IMR-90 (cell line): Measurements from ENCODE around the gene ELF5. TPM values are rescaled to one million over a fixed set of nuclear protein-coding genes. Genes with fewer than 3 reads are reported as not detected.

Experiments
- ATAC-seq: fragments of 200-7000 bp; cut with Tn5 transposase; 2 replicates; pipeline ENCODE4 v1.9.1; 2020; ENCODE audit warnings: low read depth, mild to moderate bottlenecking, moderate library complexity
- BruUV-seq: library from RNA; stranded (reverse); fragments of 400-500 nt; replicated peaks from 2 replicates; lab custom pipeline; 2021; lab: Mats Ljungman, UMichigan
- CTCF ChIA-PET: fragments of 300-600 bp; formaldehyde crosslinking; extraction: SDS; loops from one replicate; lab custom pipeline; 2021; ENCODE audit warnings: antibody characterized with exemption; lab: Yijun Ruan, JAX
- POLR2A ChIA-PET: fragments of 300-600 bp; sonication (Branson Sonifier 250); formaldehyde crosslinking; loops from one replicate; lab custom pipeline; 2022; ENCODE audit warnings: antibody characterized with exemption; ENCODE audit not compliant: unreplicated experiment; lab: Charles Lee
- DNase-seq: peaks from one replicate; pipeline ENCODE4 v3.0.0; 2013
- H2AFZ ChIP-seq: replicated peaks from 2 replicates; pipeline ENCODE3; 2013; ENCODE audit warnings: low read length, mild to moderate bottlenecking; ENCODE audit not compliant: poor library complexity
- H2AK5ac ChIP-seq: 2 replicates; pipeline ENCODE4 v1.6.1; 2013; ENCODE audit warnings: low read depth, low read length, inconsistent platforms
- H2AK9ac ChIP-seq: replicated peaks from 2 replicates; pipeline ENCODE3; 2013; ENCODE audit warnings: mild to moderate bottlenecking, low read depth, low read length, moderate library complexity; ENCODE audit not compliant: poor library complexity
- H2BK120ac ChIP-seq: 2 replicates; pipeline ENCODE4 v1.6.1; 2013; ENCODE audit warnings: low read depth, low read length, inconsistent platforms
- H2BK15ac ChIP-seq: 3 replicates; pipeline ENCODE4 v1.6.1; 2013; ENCODE audit warnings: low read depth, low read length, inconsistent platforms
- H2BK20ac ChIP-seq: 2 replicates; pipeline ENCODE4 v1.6.1; 2013; ENCODE audit warnings: low read depth, mild to moderate bottlenecking, inconsistent platforms, low read length, moderate library complexity
- H2BK5ac ChIP-seq: 2 replicates; pipeline ENCODE4 v1.6.1; 2013; ENCODE audit warnings: mild to moderate bottlenecking, low read depth, low read length, inconsistent platforms; ENCODE audit not compliant: poor library complexity, severe bottlenecking
- H3K14ac ChIP-seq: replicated peaks from 2 replicates; pipeline ENCODE4 v1.6.1; 2013; ENCODE audit warnings: low read depth, low read length, inconsistent platforms
- H3K18ac ChIP-seq: 2 replicates; pipeline ENCODE4 v1.6.1; 2013; ENCODE audit warnings: low read depth, low read length, control low read depth
- H3K23ac ChIP-seq: 2 replicates; pipeline ENCODE4 v1.6.1; 2013; ENCODE audit warnings: low read depth, low read length, inconsistent platforms
- H3K27ac ChIP-seq: 2 replicates; pipeline ENCODE4 v1.5.1; 2013; ENCODE audit warnings: mild to moderate bottlenecking, control low read depth, low read length; ENCODE audit not compliant: insufficient read depth
- H3K27me3 ChIP-seq: 2 replicates; pipeline ENCODE4 v1.6.1; 2013; ENCODE audit warnings: low read length; ENCODE audit not compliant: control insufficient read depth, insufficient read depth
- H3K36me3 ChIP-seq: 2 replicates; pipeline ENCODE4 v1.6.1; 2013; ENCODE audit warnings: low read length, mixed read lengths; ENCODE audit not compliant: control insufficient read depth, insufficient read depth
- H3K4ac ChIP-seq: 2 replicates; pipeline ENCODE4 v1.6.1; 2013; ENCODE audit warnings: low read depth, low read length, inconsistent platforms
- H3K4me1 ChIP-seq: 2 replicates; pipeline ENCODE4 v1.6.1; 2013; ENCODE audit warnings: low read length, mixed read lengths; ENCODE audit not compliant: control insufficient read depth, insufficient read depth
- H3K4me2 ChIP-seq: 2 replicates; pipeline ENCODE4 v1.6.1; 2013; ENCODE audit warnings: low read depth, mild to moderate bottlenecking, control low read depth, low read length, moderate library complexity
- H3K4me3 ChIP-seq: 2 replicates; pipeline ENCODE4 v1.5.1; 2013; ENCODE audit warnings: low read depth, mild to moderate bottlenecking, control low read depth, low read length, moderate library complexity; ENCODE audit not compliant: insufficient read depth
- H3K56ac ChIP-seq: 2 replicates; pipeline ENCODE4 v1.6.1; 2013; ENCODE audit warnings: low read length, inconsistent platforms; ENCODE audit not compliant: insufficient read depth; ENCODE audit errors: extremely low read depth
- H3K79me1 ChIP-seq, 2 experiments: 2 replicates each; pipeline ENCODE4 v1.6.1; 2013; ENCODE audit warnings: low read length in 2 of 2, inconsistent platforms in 1 of 2, low read depth in 1 of 2
- H3K9ac ChIP-seq: 2 replicates; pipeline ENCODE4 v1.6.1; 2013; ENCODE audit warnings: low read depth, low read length, control low read depth
- H3K9me1 ChIP-seq: 2 replicates; pipeline ENCODE4 v1.6.1; 2013; ENCODE audit warnings: low read length, inconsistent platforms; ENCODE audit not compliant: insufficient read depth
- H3K9me3 ChIP-seq: 2 replicates; pipeline ENCODE4 v1.6.1; 2013; ENCODE audit warnings: low read length; ENCODE audit not compliant: control insufficient read depth, insufficient read depth
- H4K20me1 ChIP-seq: 2 replicates; pipeline ENCODE4 v1.6.1; 2013; ENCODE audit warnings: low read length, inconsistent platforms; ENCODE audit not compliant: insufficient read depth
- H4K5ac ChIP-seq: 2 replicates; pipeline ENCODE4 v1.6.1; 2013; ENCODE audit warnings: mild to moderate bottlenecking, low read depth, low read length, control low read depth
- H4K8ac ChIP-seq, 2 experiments: 2 replicates each; pipeline ENCODE4 v1.6.1; 2013; ENCODE audit warnings: low read depth in 2 of 2, low read length in 2 of 2, control low read depth in 1 of 2, inconsistent platforms in 1 of 2
- H4K91ac ChIP-seq: 2 replicates; pipeline ENCODE4 v1.6.1; 2013; ENCODE audit warnings: low read depth, low read length, inconsistent platforms; ENCODE audit not compliant: insufficient read depth
- BHLHE40 ChIP-seq: fragments of 150-350 bp; IDR thresholded peaks from 2 replicates; pipeline ENCODE4 v1.6.1; 2016; ENCODE audit warnings: mild to moderate bottlenecking, low read depth, low read length
- CHD1 ChIP-seq: IDR thresholded peaks from 2 replicates; pipeline ENCODE4 v1.6.1; 2012; ENCODE audit warnings: low read depth, low read length, improper control_type of control experiment
- CTCF ChIP-seq: conservative IDR thresholded peaks from 2 replicates; pipeline ENCODE4 v1.5.1; 2012; ENCODE audit warnings: mild to moderate bottlenecking, low read depth, low read length, improper control_type of control experiment
- ELK1 ChIP-seq: fragments of 150-350 bp; IDR thresholded peaks from 2 replicates; pipeline ENCODE4 v1.6.1; 2016; ENCODE audit warnings: low read depth, mild to moderate bottlenecking, low read length, moderate library complexity, borderline replicate concordance
- MAZ ChIP-seq: IDR thresholded peaks from 2 replicates; pipeline ENCODE4 v1.6.1; 2012; ENCODE audit warnings: low read depth, mild to moderate bottlenecking, low read length, improper control_type of control experiment, moderate library complexity, borderline replicate concordance
- MXI1 ChIP-seq: IDR thresholded peaks from 2 replicates; pipeline ENCODE4 v1.6.1; 2012; ENCODE audit warnings: low read depth, mild to moderate bottlenecking, low read length, moderate library complexity, borderline replicate concordance
- NFE2L2 ChIP-seq: fragments of 150-350 bp; IDR thresholded peaks from 2 replicates; pipeline ENCODE4 v1.6.1; 2016; ENCODE audit warnings: low read depth, mild to moderate bottlenecking, low read length
- POLR2A ChIP-seq: IDR thresholded peaks from 2 replicates; pipeline ENCODE4 v1.6.1; 2012; ENCODE audit warnings: mild to moderate bottlenecking, low read depth, low read length
- RAD21 ChIP-seq: IDR thresholded peaks from 2 replicates; pipeline ENCODE4 v1.6.1; 2012; ENCODE audit warnings: low read length, improper control_type of control experiment
- RCOR1 ChIP-seq: IDR thresholded peaks from 2 replicates; pipeline ENCODE4 v1.6.1; 2012; ENCODE audit warnings: mild to moderate bottlenecking, low read length, improper control_type of control experiment; ENCODE audit not compliant: insufficient replicate concordance
- RFX5 ChIP-seq: IDR thresholded peaks from 2 replicates; pipeline ENCODE4 v1.8.0; 2012; ENCODE audit warnings: low read depth, mild to moderate bottlenecking, low read length, moderate library complexity
- SMC3 ChIP-seq: fragments of 150-350 bp; IDR thresholded peaks from 2 replicates; pipeline ENCODE4 v1.6.1; 2016; ENCODE audit warnings: low read depth, mild to moderate bottlenecking, antibody characterized with exemption, low read length, moderate library complexity
- USF2 ChIP-seq: fragments of 150-350 bp; IDR thresholded peaks from 2 replicates; pipeline ENCODE4 v1.6.1; 2017; ENCODE audit warnings: mild to moderate bottlenecking, antibody characterized with exemption, low read length, low read depth
- dilution Hi-C: fragments of 300-500 bp; cut with HindIII; formaldehyde crosslinking; loops from one replicate; pipeline ENCODE4 v1.14.3; 2018; ENCODE audit warnings: low sequenced_read_pairs; ENCODE audit not compliant: unreplicated experiment
- in situ Hi-C: fragments of 300-500 bp; cut with MboI; formaldehyde crosslinking; loops from 3 replicates; pipeline ENCODE4 v1.14.3; 2019; ENCODE audit warnings: low sequenced_read_pairs, inconsistent platforms, mixed read lengths
- intact Hi-C: fragments of 100-400 bp; cut with micrococcal nuclease; formaldehyde crosslinking; loops from 2 replicates; pipeline ENCODE4 v1.10.0; 2022
- polyA plus RNA-seq, 3 experiments: library from polyadenylated mRNA; depleted of rRNA; stranded (reverse); fragments of >200 nt; gene quantifications; 2 replicates each; pipeline ENCODE4 v1.2.3, GENCODE V29; 2012; ENCODE audit warnings: low replicate concordance in 1 of 3
- total RNA-seq: library from RNA; depleted of rRNA; stranded (reverse); fragments of >200 nt; gene quantifications from 2 replicates; pipeline ENCODE4 v1.2.3, GENCODE V29; 2012

Gene ELF5
- total and polyA plus RNA-seq, 2 of the 4 experiments (the other 2 are of a cell fraction) = not detected

GRCh38 chr11:34536056-34536455 is 22.5 kb upstream of the ELF5 start:
- no peaks in the 10 kb centered on the region for H3K36me3 ChIP-seq
- no TSS peak for BruUV-seq

More at GRCh38 chr11:34536056-34536455, 22.5 kb upstream of the ELF5 start:
- no peak overlapping the region for H3K4me2 ChIP-seq
- no peak overlapping the region for H4K91ac ChIP-seq
- POLR2A ChIA-PET = no interaction called here
- H3K79me1 ChIP-seq = no peaks in the 10 kb centered on the region
- DNase-seq (no peak), ATAC-seq (no peak)
- H3K14ac ChIP-seq = no peak overlapping the region
- H2AK5ac ChIP-seq = no peak overlapping the region
- no peak overlapping the region for H2BK15ac ChIP-seq
- no peak overlapping the region for H3K9ac ChIP-seq
- H2AFZ ChIP-seq = no peak overlapping the region
- no peak overlapping the region for H3K27ac ChIP-seq
- H3K4me1 ChIP-seq = no peaks in the 10 kb centered on the region
- in situ Hi-C loops = no loop called here
- H4K20me1 ChIP-seq = no peaks in the 10 kb centered on the region
- CTCF ChIA-PET = no interaction called here
- H3K9me1 ChIP-seq = no peaks in the 10 kb centered on the region
- no peak overlapping the region for H3K56ac ChIP-seq
- TF ChIP-seq POLR2A (no peak), MXI1 (no peak), SMC3 (no peak), CHD1 (no peak), RFX5 (no peak), NFE2L2 (no peak), MAZ (no peak), USF2 (no peak), BHLHE40 (no peak), ELK1 (no peak), RAD21 (no peak), CTCF (no peak), RCOR1 (no peak)
- H3K9me3 ChIP-seq = peaks cover 11% of the 10 kb centered on the region
- no peak overlapping the region for H4K5ac ChIP-seq
- peaks cover 34% of the 10 kb centered on the region for H3K27me3 ChIP-seq
- intact Hi-C loops = no loop called here
- no peak overlapping the region for H3K4ac ChIP-seq
- H3K18ac ChIP-seq = no peak overlapping the region
- H2BK120ac ChIP-seq = no peak overlapping the region
- H3K4me3 ChIP-seq = no peak overlapping the region
- no peak overlapping the region for H4K8ac ChIP-seq
- no peak overlapping the region for H2BK20ac ChIP-seq
- H2BK5ac ChIP-seq = no peak overlapping the region
- dilution Hi-C loops = no loop called here
- no peak overlapping the region for H3K23ac ChIP-seq
- H2AK9ac ChIP-seq = no peak overlapping the region
